ENCODE measurements around the gene PRIMA1.

PRIMA1 gene

GRCh38 chr14:93794756-93795155, 6.5 kb upstream of the PRIMA1 start:
- DNase-seq (ENCODE audit: low spot score) = no peak

- DNase-seq (ENCODE audit: low spot score) = no peak
Observed at GRCh38 chr14:93793555-93794324, 5.5 kb upstream of the PRIMA1 start.

GRCh38 chr14:93792391-93792790, 4.1 kb upstream of the PRIMA1 start:
- no peak for DNase-seq (ENCODE audit: low spot score)

- DNase-seq (ENCODE audit: low spot score) = no peak
Observed at GRCh38 chr14:93790966-93791365, 2.7 kb upstream of the PRIMA1 start.

- DNase-seq (ENCODE audit: low spot score) = no peak
Observed at GRCh38 chr14:93789228-93790130, 1.2 kb upstream of the PRIMA1 start.

- DNase-seq (ENCODE audit: low spot score) = peak; percentile 26
Observed at GRCh38 chr14:93788543-93789227, 400 bp upstream of the PRIMA1 start.

GRCh38 chr14:93787465-93788292, 606 bp downstream of the PRIMA1 start:
- DNase-seq (ENCODE audit: low spot score) = no peak

- DNase-seq (ENCODE audit: low spot score) = no peak
Observed at GRCh38 chr14:93785423-93785822, 2.9 kb downstream of the PRIMA1 start.

GRCh38 chr14:93784878-93785277, 3.4 kb downstream of the PRIMA1 start:
- DNase-seq (ENCODE audit: low spot score) = no peak

GRCh38 chr14:93780813-93781400, 7.4 kb downstream of the PRIMA1 start:
- no peak for DNase-seq (ENCODE audit: low spot score)

- DNase-seq (ENCODE audit: low spot score) = no peak
Observed at GRCh38 chr14:93778856-93779629, 9.2 kb downstream of the PRIMA1 start.

- no peak for DNase-seq (ENCODE audit: low spot score)
Observed at GRCh38 chr14:93778453-93778852, 9.8 kb downstream of the PRIMA1 start.

GRCh38 chr14:93775744-93776143, 12.5 kb downstream of the PRIMA1 start:
- no peak for DNase-seq (ENCODE audit: low spot score)

GRCh38 chr14:93775158-93775557, 13.1 kb downstream of the PRIMA1 start:
- DNase-seq (ENCODE audit: low spot score) = no peak

GRCh38 chr14:93772263-93772662, 16.0 kb downstream of the PRIMA1 start:
- DNase-seq (ENCODE audit: low spot score) = no peak

GRCh38 chr14:93765970-93766369, 22.3 kb downstream of the PRIMA1 start:
- no peak for DNase-seq (ENCODE audit: low spot score)

- no peak for DNase-seq (ENCODE audit: low spot score)
Observed at GRCh38 chr14:93765155-93765554, 23.1 kb downstream of the PRIMA1 start.

- DNase-seq (ENCODE audit: low spot score) = peak; percentile 75
Observed at GRCh38 chr14:93764211-93764659, 24.1 kb downstream of the PRIMA1 start.

- DNase-seq (ENCODE audit: low spot score) = no peak
Observed at GRCh38 chr14:93759719-93760307, 28.5 kb downstream of the PRIMA1 start.

- DNase-seq (ENCODE audit: low spot score) = no peak
Observed at GRCh38 chr14:93757206-93757605, 31.1 kb downstream of the PRIMA1 start.
